ENCODE results near the gene DLG3.

Gene DLG3

DNA sequence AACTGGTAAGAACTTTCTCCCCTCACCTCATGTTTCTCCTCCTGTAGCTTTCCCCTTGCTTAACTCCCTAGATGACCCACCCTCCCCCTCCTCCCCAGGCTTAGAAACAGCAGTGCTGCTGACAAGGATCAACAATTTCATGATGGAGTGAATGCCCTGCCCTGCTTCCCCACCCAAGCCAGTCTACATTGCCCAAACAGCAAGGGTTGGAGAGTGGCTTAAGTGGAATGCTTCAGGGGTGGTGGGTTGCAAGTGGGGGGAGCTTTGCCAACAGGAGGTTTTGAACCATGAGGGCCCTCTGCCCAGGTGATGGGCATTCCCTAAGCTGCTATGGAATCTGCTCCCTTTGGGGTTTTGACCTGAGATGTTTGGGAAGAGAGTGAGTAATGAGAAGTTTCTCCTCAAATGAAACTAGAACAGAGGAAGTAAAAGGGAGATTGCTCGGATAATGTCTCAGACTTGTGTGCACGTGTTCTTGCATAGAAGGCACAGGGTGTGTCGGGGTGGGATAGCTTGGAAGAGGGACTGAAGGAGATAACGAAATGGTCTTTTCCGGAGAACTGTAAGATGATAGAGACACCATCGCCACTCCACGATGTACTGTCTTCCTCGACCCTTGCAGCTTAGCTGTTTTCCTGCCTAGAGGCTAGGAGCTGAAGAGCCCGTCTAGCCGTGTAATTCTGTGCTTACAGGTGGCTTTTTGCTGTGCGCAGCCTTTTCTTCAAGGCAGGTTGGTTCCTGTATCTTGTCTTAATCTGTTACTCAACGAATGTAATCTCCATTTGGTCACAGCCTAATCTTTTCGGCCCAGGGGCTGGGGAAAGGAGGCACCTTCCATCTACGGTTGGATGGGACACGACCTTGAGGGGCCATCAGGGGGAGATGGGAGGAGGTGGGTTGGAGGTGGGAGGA is 11.4 kb upstream of the DLG3 start:
- TF ChIP-seq, protein P1, sequence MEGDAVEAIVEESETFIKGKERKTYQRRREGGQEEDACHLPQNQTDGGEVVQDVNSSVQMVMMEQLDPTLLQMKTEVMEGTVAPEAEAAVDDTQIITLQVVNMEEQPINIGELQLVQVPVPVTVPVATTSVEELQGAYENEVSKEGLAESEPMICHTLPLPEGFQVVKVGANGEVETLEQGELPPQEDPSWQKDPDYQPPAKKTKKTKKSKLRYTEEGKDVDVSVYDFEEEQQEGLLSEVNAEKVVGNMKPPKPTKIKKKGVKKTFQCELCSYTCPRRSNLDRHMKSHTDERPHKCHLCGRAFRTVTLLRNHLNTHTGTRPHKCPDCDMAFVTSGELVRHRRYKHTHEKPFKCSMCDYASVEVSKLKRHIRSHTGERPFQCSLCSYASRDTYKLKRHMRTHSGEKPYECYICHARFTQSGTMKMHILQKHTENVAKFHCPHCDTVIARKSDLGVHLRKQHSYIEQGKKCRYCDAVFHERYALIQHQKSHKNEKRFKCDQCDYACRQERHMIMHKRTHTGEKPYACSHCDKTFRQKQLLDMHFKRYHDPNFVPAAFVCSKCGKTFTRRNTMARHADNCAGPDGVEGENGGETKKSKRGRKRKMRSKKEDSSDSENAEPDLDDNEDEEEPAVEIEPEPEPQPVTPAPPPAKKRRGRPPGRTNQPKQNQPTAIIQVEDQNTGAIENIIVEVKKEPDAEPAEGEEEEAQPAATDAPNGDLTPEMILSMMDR (IDR thresholded peaks at IDR 0.05; ENCODE audit: low read depth, low read length): no peak
- no peak for DNase-seq (ENCODE audit: extremely low read depth, low read depth)

DNA sequence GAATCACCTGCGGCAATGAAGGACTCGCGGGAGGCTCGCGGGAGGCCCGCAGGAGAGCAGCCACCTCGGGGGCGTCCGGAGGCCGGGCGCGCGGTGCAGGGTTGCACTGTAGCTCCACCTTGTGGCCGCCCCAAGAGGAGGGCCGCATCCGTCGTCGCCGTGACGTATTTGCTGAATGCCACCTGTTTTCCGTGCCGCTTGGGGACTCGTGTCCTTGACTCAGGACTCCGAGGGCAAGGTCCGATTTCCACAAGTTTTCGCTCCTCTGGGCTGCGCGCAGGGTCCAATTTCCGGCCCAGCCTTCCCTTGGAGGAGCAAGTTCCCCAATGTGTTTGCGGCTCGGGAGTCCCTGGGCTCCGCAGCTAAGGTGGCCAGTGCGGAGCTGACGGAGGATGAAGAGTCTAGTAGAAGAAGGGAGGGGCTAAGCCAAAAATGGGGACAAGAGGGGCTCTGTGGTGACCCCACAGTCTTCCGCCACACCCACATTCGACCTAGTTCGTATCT is 10.7 kb upstream of the DLG3 start:
- TF ChIP-seq, protein P1 (IDR thresholded peaks at IDR 0.05; ENCODE audit: low read depth, low read length): peak; percentile 60
- no peak for DNase-seq (ENCODE audit: extremely low read depth, low read depth)

DNA sequence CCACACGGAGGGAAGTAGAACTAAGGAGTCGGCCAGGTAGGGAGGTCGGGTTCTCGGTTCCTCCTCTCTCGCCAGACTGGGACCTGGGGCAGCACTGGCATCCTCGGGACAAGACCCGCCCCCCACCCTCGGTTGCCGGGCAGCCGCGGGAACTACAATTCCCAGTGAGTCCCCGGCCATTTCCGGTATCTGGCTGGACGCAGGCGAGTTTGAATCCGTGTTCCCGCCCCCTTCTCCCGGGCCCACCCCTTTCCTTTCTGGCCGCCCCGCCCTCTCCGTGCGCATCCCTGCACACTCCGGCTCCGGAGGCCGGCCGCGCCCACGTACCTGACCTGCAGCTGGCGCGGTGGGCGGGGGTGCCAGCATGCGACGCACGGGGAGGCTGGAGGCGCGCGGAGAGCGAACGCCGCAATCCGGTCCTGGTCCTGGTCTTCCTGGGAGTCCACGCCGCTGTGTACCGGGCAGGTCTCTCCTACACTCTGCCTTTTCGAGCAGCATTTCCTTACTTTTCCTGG is 10.2 kb upstream of the DLG3 start:
- DNase-seq (ENCODE audit: extremely low read depth, low read depth): peak; percentile 35
- TF ChIP-seq, protein P1 (IDR thresholded peaks at IDR 0.05; ENCODE audit: low read depth, low read length): no peak

DNA sequence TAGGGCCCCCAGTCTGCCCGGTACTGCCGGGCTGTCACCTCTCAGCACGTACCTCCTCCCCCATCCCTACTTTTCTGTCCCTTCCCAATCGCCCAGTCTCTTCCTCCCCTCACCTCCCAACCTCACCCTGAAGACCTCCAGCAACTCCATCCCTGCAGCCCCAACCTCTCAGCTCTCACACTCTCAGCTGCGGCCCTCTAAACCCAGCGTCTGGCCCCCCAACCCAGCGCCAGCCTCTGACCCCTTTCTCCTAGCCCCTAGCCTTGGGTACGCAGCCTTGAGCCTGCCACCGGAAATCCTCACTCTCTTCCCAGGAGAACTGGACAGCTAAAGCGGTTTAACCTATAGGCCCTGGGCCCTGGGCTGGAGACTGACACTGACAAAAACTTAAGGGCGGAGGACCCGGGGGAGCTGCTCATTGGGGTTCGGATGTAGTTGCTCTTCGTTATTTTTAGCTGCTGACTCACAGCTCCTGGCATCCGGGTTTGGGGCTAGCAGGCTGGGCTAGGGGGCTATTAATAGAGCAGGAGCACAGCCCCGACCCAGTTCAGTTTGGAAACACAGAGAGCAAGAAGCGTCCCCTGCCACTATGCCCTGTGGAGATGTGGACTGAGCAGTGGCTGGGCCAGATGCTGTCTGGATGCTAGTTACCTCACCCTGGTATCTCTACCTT is 9.6 kb upstream of the DLG3 start:
- DNase-seq (ENCODE audit: extremely low read depth, low read depth): no peak
- TF ChIP-seq, protein P1 (IDR thresholded peaks at IDR 0.05; ENCODE audit: low read depth, low read length): no peak

DNA sequence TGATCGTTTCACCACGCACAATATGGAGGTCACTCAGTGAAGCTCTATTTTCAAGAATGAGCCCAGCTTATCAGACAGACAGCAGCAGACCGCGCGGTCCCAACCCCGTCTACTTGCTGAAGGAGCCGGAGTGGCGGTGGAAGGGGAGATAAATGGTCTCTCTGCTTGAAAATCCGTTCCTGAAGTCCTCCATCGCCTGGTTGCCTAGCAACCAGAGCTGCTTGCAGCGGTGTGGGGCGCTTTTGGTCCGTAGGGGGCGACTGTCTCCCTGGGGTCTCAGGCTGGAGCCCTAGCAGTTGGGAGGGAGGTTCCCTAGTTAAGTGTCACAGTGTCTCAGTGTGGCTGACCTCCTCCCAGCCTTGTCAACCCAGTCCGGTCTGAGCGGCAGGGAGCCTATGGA is 8.3 kb upstream of the DLG3 start:
- TF ChIP-seq, protein P1 (IDR thresholded peaks at IDR 0.05; ENCODE audit: low read depth, low read length): no peak

DNA sequence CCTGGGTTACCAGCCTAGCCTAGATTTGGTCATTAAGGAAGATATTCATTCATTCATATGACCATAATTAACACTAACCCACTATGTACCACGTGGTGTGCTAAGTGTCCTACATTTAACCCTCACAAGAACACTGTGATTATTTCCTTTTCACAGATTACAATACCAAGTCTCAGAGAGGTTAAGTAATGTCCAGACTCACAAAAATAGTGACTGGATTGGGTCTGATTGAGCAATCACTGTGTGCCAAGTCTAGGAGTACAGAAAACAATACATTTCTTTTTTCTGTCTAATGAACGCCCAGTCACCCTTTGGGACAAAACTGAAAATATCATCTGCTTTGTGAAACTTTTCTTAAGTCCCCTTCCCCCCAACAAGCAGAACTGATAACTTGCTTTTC is 7.6 kb upstream of the DLG3 start:
- TF ChIP-seq, protein P1 (IDR thresholded peaks at IDR 0.05; ENCODE audit: low read depth, low read length): no peak
- DNase-seq (ENCODE audit: extremely low read depth, low read depth): no peak

More for the DNA sequence above, 8.3 kb upstream of the DLG3 start:
- no peak for DNase-seq (ENCODE audit: extremely low read depth, low read depth)

All from AG09319 (cell line).